Esophagus muscularis mucosa (tissue), 4 donors: Measurements from ENCODE around the gene STKLD1.

Experiments used
- EP300 ChIP-seq: sonication (generic); formaldehyde crosslinking; IDR thresholded peaks from one replicate; pipeline ENCODE4 v1.6.1; 2017; ENCODE audit warnings: antibody characterized with exemption
- POLR2AphosphoS5 ChIP-seq, 2 donors: sonication (generic); formaldehyde crosslinking; IDR thresholded peaks; one replicate each; pipeline ENCODE4 v1.6.1; 2017; ENCODE audit warnings: antibody characterized with exemption in 2 of 2
- TF ChIP-seq, protein P1 (sequence below), 3 experiments: fragments of 200-600 bp in 2 of 3; fragments of 450-650 bp in 1 of 3; sonication (generic) in 2 of 3; IDR thresholded peaks; one replicate each; pipeline ENCODE4 v1.5.1; 2017 to 2019; ENCODE audit warnings: antibody characterized with exemption in 3 of 3, mild to moderate bottlenecking in 2 of 3, moderate library complexity in 1 of 3

DNA sequence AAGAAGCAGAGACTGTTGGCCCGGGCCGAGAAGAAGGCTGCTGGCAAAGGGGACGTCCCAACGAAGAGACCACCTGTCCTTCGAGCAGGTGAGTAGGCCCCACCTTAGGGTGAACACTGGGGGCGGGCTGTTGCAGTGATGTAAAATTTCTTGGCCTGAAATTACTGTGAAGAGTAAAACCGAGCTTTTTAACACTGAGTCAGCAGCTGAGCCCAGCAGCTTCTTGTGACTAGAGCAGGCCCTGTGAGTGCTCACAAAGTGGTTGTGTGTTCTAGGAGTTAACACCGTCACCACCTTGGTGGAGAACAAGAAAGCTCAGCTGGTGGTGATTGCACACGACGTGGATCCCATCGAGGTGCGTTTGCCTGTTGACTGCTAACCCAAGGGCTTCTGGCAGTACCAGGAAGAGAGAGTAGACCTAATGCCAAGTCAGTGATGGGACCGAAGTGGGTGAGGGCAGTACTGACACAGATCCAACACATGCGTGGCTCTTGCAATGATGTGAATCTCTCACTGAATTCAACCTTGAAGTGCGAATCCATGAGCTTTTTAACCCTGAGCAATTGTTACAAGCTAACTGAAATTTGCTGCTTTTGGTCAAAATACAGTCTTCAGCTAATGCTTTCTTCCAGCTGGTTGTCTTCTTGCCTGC, 26.1 kb upstream of the STKLD1 start:
- TF ChIP-seq, protein P1, sequence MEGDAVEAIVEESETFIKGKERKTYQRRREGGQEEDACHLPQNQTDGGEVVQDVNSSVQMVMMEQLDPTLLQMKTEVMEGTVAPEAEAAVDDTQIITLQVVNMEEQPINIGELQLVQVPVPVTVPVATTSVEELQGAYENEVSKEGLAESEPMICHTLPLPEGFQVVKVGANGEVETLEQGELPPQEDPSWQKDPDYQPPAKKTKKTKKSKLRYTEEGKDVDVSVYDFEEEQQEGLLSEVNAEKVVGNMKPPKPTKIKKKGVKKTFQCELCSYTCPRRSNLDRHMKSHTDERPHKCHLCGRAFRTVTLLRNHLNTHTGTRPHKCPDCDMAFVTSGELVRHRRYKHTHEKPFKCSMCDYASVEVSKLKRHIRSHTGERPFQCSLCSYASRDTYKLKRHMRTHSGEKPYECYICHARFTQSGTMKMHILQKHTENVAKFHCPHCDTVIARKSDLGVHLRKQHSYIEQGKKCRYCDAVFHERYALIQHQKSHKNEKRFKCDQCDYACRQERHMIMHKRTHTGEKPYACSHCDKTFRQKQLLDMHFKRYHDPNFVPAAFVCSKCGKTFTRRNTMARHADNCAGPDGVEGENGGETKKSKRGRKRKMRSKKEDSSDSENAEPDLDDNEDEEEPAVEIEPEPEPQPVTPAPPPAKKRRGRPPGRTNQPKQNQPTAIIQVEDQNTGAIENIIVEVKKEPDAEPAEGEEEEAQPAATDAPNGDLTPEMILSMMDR (IDR thresholded peaks at IDR 0.05): no peak
- TF ChIP-seq EP300 (no peak), POLR2AphosphoS5 (IDR thresholded peaks at IDR 0.05) (no peak)
